Activated naive CD4-positive, alpha-beta T cell treated with anti-CD3 and anti-CD28 coated beads for 36 hours (primary cell): ENCODE results near the gene HELT. TPM values are rescaled to one million over a fixed set of nuclear protein-coding genes. Genes with fewer than 3 reads are reported as not detected.
"Not testable (repeated sequence)": the region's sequence is repeated elsewhere in the genome, so short reads cannot be mapped to it uniquely, and the experiment has no call there.

Experiments
- CTCF ChIA-PET: fragments of 350-600 bp; sonication (Branson Sonifier 250); formaldehyde crosslinking; loops from one replicate; lab custom pipeline; 2021; ENCODE audit warnings: antibody characterized with exemption; lab: Charles Lee
- DNase-seq: peaks from one replicate; pipeline ENCODE4 v3.0.0-alpha.2; 2020
- H3K27ac Mint-ChIP-seq: one replicate; pipeline ENCODE4 v1.8.0; 2021; ENCODE audit warnings: mild to moderate bottlenecking, mixed read lengths
- H3K27me3 Mint-ChIP-seq: one replicate; pipeline ENCODE4 v1.8.0; 2021; ENCODE audit warnings: low read depth, mixed read lengths
- H3K36me3 Mint-ChIP-seq: one replicate; pipeline ENCODE4 v1.8.0; 2021; ENCODE audit warnings: low read depth, mixed read lengths
- H3K4me1 Mint-ChIP-seq: one replicate; pipeline ENCODE4 v1.8.0; 2021; ENCODE audit warnings: low read depth, mixed read lengths
- H3K4me3 Mint-ChIP-seq: one replicate; pipeline ENCODE4 v1.8.0; 2021; ENCODE audit warnings: mild to moderate bottlenecking, moderate library complexity, mixed read lengths
- H3K9me3 Mint-ChIP-seq: one replicate; pipeline ENCODE4 v1.8.0; 2021; ENCODE audit warnings: mixed read lengths
- intact Hi-C: fragments of 100-400 bp; cut with micrococcal nuclease; formaldehyde crosslinking; loops from one replicate; pipeline ENCODE4 v1.15.1; 2023
- total RNA-seq, 2 experiments: library from RNA; stranded (reverse); gene quantifications; one replicate each; pipeline ENCODE4 v1.2.3, GENCODE V29; 2021

The HELT gene
- total RNA-seq, 2 experiments from 2014 or later, result not detected

DNA sequence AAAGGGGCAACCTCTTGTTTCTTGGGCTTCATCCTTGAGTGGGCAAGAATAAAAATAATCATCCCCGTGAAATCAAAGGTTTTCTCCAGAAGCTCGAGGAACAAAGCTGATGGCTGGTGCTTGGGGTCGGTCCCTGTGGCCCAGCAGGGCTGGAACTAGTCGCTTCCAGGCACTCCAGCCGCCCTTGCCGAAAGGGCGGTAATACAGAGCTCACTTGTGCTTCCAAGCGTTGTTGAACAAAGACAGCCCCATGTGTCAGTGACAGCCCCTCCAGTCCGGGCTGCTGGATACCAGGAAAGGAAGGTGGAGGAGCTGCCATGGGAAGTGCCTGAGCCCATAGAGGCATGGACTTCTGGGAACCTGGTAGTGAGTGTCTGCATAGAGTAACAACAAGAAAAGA lies 5.2 kb downstream of the HELT start:
- no peak overlapping the region for H3K4me3 Mint-ChIP-seq
- H3K27me3 Mint-ChIP-seq, result peaks cover 54% of the 10 kb centered on the region
- H3K36me3 Mint-ChIP-seq, result no peaks in the 10 kb centered on the region
- no peak overlapping the region for H3K27ac Mint-ChIP-seq
- no peak for DNase-seq
- no peaks in the 10 kb centered on the region for H3K9me3 Mint-ChIP-seq
- CTCF ChIA-PET, result interaction anchor here (0.7 to 1.4 kb wide), 3 partner anchors 11 to 17 kb away, joined by 3 to 5 read pairs (median 3); no protein-coding TSS in a partner anchor
- H3K4me1 Mint-ChIP-seq, result peaks cover 16% of the 10 kb centered on the region
- intact Hi-C loops, result no loop called here

DNA sequence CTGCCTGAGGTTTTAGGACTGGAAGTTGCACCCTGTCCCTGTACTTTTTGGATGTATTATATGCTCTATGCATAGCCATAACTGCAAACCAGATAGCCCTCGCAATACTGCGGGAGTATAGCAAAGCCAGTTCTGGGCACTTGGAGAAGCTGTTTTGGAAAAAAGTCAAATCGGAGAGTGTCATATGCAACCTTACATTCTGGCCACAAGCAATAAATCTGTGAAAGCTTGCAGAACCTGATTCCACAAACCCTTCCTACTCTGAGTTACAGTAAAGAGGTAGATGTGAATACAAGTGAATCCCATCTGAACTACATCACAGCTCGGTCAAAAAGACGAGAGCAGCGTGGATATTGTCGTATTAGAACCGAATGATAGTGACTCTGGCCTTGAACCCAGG lies 10.3 kb downstream of the HELT start:
- Mint-ChIP-seq H3K36me3 (no peaks in the 10 kb centered on the region), H3K27ac (no peak overlapping the region), H3K4me1 (no peaks in the 10 kb centered on the region), H3K9me3 (no peaks in the 10 kb centered on the region), H3K27me3 (peaks cover 18% of the 10 kb centered on the region), H3K4me3 (no peak overlapping the region)
- DNase-seq, result no peak
- intact Hi-C loops, result no loop called here
- CTCF ChIA-PET, result no interaction called here

DNA sequence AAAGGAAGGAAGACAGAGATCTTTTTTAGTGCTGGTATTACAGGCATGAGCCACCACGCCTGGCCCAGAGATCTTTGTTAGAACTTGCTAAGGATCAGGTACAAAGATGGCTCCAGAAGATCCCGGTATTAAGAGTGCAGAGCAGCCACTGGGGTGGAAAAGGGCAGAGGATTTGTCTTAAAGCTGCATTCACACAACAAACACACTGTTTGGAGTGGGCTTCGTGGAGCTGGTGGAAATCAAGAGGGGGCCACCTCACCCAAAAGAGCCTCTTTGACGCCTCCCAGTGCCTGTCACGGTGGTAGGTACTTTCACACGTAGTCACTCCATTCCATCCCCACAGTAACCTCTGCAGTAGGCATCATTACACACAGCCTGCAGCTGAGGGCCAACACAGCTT lies 13.3 kb downstream of the HELT start:
- no peak for DNase-seq
- CTCF ChIA-PET, result interaction anchor here (1.1 to 1.5 kb wide), 2 partner anchors 10 to 103 kb away, joined by 4 to 5 read pairs; no protein-coding TSS in a partner anchor
- intact Hi-C loops, result no loop called here
- no peaks in the 10 kb centered on the region for H3K4me1 Mint-ChIP-seq
- H3K27me3 Mint-ChIP-seq, result peaks cover 9% of the 10 kb centered on the region
- H3K27ac Mint-ChIP-seq, result no peak overlapping the region
- H3K9me3 Mint-ChIP-seq, result no peaks in the 10 kb centered on the region
- no peaks in the 10 kb centered on the region for H3K36me3 Mint-ChIP-seq
- no peak overlapping the region for H3K4me3 Mint-ChIP-seq

DNA sequence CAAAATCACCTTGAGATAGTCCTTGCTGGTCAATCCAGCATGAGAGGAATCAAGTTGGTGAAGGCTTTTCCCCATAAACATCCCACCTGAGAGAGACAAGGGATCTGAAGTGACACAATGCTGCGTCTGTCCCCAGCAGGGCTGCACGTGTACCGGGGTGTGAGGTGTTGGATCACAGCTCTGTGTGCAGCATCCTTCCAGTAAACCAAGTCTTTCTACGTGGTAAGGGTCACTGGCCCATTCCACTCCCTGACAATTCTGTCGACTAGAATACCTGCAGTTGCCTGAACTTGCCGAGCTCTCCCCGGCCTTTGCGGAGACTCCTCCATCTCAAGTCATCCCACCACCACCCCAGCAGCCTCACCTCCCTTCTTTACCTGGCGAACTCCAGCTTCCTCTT lies 14.8 kb downstream of the HELT start:
- H3K36me3 Mint-ChIP-seq, result no peaks in the 10 kb centered on the region
- no peaks in the 10 kb centered on the region for H3K4me1 Mint-ChIP-seq
- H3K9me3 Mint-ChIP-seq, result no peaks in the 10 kb centered on the region
- CTCF ChIA-PET, result interaction anchor here (0.6 to 1.5 kb wide), 5 partner anchors 17 to 397 kb away, joined by 3 to 5 read pairs (median 3); no protein-coding TSS in a partner anchor
- H3K4me3 Mint-ChIP-seq, result no peak overlapping the region
- H3K27ac Mint-ChIP-seq, result no peak overlapping the region
- H3K27me3 Mint-ChIP-seq, result peaks cover 6% of the 10 kb centered on the region
- intact Hi-C loops, result no loop called here
- no peak for DNase-seq

DNA sequence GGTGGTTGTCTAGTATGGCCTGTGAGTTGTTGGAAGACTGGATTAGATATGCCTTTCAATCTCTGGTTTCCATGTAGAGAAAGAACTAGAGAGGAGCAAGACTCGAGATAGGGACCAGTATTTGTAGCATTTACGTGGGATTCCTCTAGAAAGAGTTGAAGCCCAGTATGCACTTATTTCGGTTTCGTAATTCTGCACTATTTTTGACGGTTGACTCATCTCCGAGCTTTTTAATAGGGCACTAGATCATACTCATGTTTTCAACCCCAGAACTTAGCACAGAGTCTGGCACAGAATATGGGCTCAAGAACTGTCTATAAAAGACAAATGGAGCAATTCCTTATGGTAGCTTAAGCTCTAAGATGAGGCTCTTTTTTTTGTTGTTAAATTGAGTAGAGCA lies 15.7 kb downstream of the HELT start:
- H3K36me3 Mint-ChIP-seq, result no peaks in the 10 kb centered on the region
- no peaks in the 10 kb centered on the region for H3K4me1 Mint-ChIP-seq
- H3K4me3 Mint-ChIP-seq, result no peak overlapping the region
- peaks cover 4% of the 10 kb centered on the region for H3K27me3 Mint-ChIP-seq
- intact Hi-C loops, result no loop called here
- no peak overlapping the region for H3K27ac Mint-ChIP-seq
- H3K9me3 Mint-ChIP-seq, result no peaks in the 10 kb centered on the region
- CTCF ChIA-PET, result interaction anchor here (0.6 to 1.5 kb wide), 3 partner anchors 29 to 397 kb away, joined by 3 to 5 read pairs (median 3); no protein-coding TSS in a partner anchor
- no peak for DNase-seq

DNA sequence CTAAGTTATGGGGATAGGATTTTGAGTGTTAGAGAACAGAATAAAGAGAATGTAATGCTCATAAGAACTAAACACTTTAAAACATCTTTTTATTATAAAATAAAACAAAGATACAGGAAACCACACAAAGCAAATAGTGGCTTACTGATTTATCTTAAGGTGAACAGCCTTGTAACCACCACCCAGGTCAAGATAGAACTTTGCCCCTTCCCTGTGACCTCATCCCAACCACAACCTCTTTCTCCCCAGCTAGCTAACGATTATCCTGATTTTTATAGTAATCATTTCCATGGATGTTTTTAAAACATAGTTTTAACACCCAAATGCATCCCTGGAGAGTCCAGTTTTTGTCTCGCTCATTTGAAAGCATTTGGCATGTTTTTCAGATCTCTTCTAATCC lies 17.0 kb downstream of the HELT start:
- H3K4me3 Mint-ChIP-seq, result no peak overlapping the region
- CTCF ChIA-PET, result interaction anchor here (8.0 kb wide), 1 partner anchor 61 kb away, joined by 86 read pairs; no protein-coding TSS in a partner anchor
- peaks cover 4% of the 10 kb centered on the region for H3K27me3 Mint-ChIP-seq
- H3K27ac Mint-ChIP-seq, result no peak overlapping the region
- DNase-seq, result no peak
- H3K4me1 Mint-ChIP-seq, result peaks cover 2% of the 10 kb centered on the region
- intact Hi-C loops, result no loop called here
- H3K36me3 Mint-ChIP-seq, result no peaks in the 10 kb centered on the region
- H3K9me3 Mint-ChIP-seq, result no peaks in the 10 kb centered on the region

DNA sequence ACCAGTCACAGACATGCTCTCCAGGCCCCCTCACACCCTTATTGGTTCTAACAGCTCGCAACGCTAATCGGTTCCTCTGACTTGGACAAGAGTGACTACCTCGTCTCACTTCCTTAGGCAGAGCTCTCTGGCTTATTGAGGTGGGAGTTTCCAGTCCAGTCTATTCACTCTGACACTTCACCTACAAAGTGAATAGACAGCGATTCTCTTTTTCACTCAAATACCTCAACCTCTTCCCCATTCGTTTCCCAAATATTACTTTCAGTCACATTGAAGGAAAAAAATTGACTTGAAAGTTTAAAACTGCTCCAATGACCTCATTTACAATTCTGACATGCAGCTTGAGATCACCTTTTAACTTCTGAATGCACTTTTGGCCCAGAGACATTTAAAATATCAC lies 17.7 kb downstream of the HELT start:
- no peaks in the 10 kb centered on the region for H3K9me3 Mint-ChIP-seq
- peaks cover 4% of the 10 kb centered on the region for H3K27me3 Mint-ChIP-seq
- CTCF ChIA-PET, result interaction anchor here (0.6 to 8.0 kb wide), 3 partner anchors 13 to 98 kb away, joined by 7 to 86 read pairs (median 8); no protein-coding TSS in a partner anchor
- intact Hi-C loops, result no loop called here
- no peak for DNase-seq
- H3K27ac Mint-ChIP-seq, result no peak overlapping the region
- no peak overlapping the region for H3K4me3 Mint-ChIP-seq
- H3K4me1 Mint-ChIP-seq, result peaks cover 2% of the 10 kb centered on the region
- H3K36me3 Mint-ChIP-seq, result no peaks in the 10 kb centered on the region

DNA sequence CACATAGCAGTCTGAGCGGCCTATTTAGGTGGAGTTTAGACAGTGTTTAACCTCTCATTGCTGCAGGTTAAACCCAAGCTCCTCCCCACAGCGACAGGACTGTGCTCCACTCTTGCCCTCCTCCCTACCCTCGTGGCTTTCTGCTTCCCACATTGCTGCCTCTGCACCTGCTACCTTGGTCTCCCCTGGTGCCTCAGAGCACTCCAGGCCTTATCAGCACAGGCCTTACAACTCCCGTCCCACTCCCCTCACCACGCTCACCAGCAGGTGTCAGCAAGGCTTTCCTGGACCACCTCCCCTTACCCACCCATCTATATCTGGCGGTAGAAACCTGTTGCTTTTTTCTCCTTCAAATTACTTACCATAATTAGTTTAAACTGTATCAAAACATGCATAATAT lies 18.6 kb downstream of the HELT start:
- H3K4me3 Mint-ChIP-seq, result no peak overlapping the region
- intact Hi-C loops, result no loop called here
- H3K27ac Mint-ChIP-seq, result no peak overlapping the region
- H3K4me1 Mint-ChIP-seq, result peaks cover 2% of the 10 kb centered on the region
- H3K9me3 Mint-ChIP-seq, result no peaks in the 10 kb centered on the region
- peaks cover 4% of the 10 kb centered on the region for H3K27me3 Mint-ChIP-seq
- no peaks in the 10 kb centered on the region for H3K36me3 Mint-ChIP-seq
- no peak for DNase-seq
- CTCF ChIA-PET, result interaction anchor here (0.6 to 8.0 kb wide), 3 partner anchors 14 to 98 kb away, joined by 7 to 86 read pairs (median 8); no protein-coding TSS in a partner anchor

DNA sequence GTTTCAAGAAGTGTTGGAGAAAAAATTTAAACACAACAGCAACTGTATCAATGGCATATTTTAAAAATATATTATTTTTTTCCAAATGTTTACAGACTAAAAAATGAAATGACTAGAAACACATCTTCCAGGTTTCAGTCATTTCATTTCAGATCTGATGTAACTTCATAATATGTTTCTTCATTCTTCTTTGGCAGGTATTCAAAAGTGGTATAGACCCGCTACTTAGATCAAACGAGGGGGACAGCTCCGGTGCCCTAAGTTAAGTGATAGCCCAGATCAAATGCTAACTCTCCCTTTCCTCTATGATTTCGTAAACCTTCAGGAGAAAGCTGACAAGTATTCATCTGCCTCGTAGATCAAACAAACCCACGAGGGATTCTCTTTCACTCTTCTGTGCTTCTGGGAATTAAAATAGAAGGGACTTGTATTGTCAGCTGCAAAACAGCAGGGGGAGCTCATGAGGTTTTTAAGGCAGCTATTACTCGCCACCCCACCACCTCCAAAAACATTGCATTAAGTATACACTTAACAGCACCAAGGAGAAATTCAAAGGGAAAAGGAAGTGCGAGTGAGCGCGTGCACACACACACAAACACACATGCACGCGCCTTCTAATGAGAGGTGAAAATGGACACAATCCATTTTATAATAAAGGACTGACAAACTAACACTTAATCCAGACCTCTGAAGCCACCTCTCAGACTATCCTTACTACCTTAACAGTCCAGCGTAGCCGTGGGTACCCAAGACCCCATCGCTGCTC lies 21.4 kb downstream of the HELT start:
- H3K27me3 Mint-ChIP-seq, result no peaks in the 10 kb centered on the region
- peak overlapping the region; percentile 63 for H3K27ac Mint-ChIP-seq
- H3K4me3 Mint-ChIP-seq, result peak overlapping the region; percentile 67
- intact Hi-C loops, result loop anchor here (1.0 to 2.0 kb wide), 5 partner anchors 34 to 557 kb away; no protein-coding TSS in a partner anchor
- no peaks in the 10 kb centered on the region for H3K9me3 Mint-ChIP-seq
- DNase-seq, result peak; percentile 71
- CTCF ChIA-PET, result interaction anchor here (0.6 to 8.0 kb wide), 18 partner anchors 9 to 366 kb away, joined by 3 to 86 read pairs (median 4); partner anchors contain the start of gene SLC25A4
- H3K36me3 Mint-ChIP-seq, result no peaks in the 10 kb centered on the region
- peaks cover 2% of the 10 kb centered on the region for H3K4me1 Mint-ChIP-seq

DNA sequence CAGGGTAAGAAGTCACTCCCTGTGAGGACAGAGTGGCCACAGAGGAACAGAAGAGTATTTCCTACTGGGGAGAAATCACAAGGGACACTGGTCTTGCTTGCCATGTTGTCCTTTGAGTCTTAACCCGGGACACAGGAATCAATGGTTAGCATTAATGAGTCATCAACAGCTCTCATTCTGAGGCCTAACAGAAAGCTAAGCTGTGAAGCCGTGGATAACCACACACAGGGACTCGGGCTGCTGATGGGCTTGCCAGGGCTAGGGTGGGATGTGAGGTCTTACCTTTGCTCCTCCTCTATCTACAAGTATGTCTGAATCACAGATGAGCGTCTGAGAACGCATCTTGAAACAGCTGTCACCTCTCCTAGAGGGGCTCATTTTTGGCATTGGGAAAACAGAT lies 22.2 kb downstream of the HELT start:
- Mint-ChIP-seq H3K4me3 (no peak overlapping the region), H3K4me1 (peaks cover 2% of the 10 kb centered on the region), H3K27ac (no peak overlapping the region), H3K36me3 (no peaks in the 10 kb centered on the region), H3K9me3 (no peaks in the 10 kb centered on the region), H3K27me3 (no peaks in the 10 kb centered on the region)
- no peak for DNase-seq
- intact Hi-C loops, result no loop called here
- CTCF ChIA-PET, result interaction anchor here (0.7 to 8.0 kb wide), 10 partner anchors 10 to 266 kb away, joined by 3 to 86 read pairs (median 6); no protein-coding TSS in a partner anchor

DNA sequence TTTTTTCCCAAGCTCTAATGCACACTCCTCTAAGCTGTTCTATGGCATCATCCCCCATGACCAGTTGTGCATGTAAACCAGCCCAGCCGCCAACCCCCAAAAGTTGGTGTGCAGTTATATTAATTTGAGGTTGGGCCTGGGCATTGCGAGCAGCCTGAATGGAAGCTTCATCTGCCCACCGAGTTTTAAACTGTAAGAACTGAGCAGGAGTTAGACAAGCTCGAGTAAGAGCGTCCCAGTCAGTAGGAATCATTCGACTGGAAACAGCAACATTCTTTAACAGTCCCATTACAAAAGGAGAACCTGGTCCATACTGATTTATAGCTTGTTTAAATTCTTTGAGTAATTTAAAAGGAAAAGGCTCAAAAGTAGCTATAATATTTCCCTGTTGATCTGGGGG lies 32.0 kb downstream of the HELT start:
- H3K4me1 Mint-ChIP-seq, DNase-seq, H3K27ac Mint-ChIP-seq, H3K36me3 Mint-ChIP-seq, H3K4me3 Mint-ChIP-seq, H3K9me3 Mint-ChIP-seq, intact Hi-C loops: not testable (repeated sequence)
- peaks cover 12% of the 10 kb centered on the region for H3K27me3 Mint-ChIP-seq
- CTCF ChIA-PET, result interaction anchor here (0.9 kb wide), 1 partner anchor 8 kb away, joined by 3 read pairs; no protein-coding TSS in a partner anchor

DNA sequence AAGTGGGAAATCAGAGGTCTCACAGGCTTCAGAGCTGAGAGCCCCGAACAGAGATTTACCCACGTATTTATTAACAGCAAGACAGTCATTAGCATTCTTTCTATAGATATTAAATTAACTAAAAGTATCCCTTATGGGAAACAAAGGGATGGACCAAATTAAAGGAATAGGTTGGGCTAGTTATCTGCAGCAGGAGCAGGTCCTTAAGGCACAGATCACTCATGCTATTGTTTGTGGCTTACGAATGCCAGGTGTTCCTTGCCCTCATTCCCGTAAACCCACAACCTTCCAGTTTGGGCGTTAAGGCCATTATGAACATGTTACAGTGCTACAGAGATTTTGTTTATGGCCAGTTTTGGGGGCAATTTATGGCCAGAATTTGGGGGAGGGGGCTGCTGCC lies 33.0 kb downstream of the HELT start:
- H3K9me3 Mint-ChIP-seq, intact Hi-C loops: not testable (repeated sequence)

More for the DNA sequence above, 33.0 kb downstream of the HELT start:
- H3K27me3 Mint-ChIP-seq, result peaks cover 13% of the 10 kb centered on the region
- H3K36me3 Mint-ChIP-seq, H3K27ac Mint-ChIP-seq, CTCF ChIA-PET, H3K4me1 Mint-ChIP-seq, H3K4me3 Mint-ChIP-seq, DNase-seq: not testable (repeated sequence)
